Measurements from ENCODE around the gene GRAMD4. TPM values are rescaled to one million over a fixed set of nuclear protein-coding genes. Genes with fewer than 3 reads are reported as not detected.
A peak's percentile ranks its signal among the peaks of the same experiment; 100 is the strongest.

GRAMD4 gene
- total RNA-seq, 1 donor from 2014 or later, result 45.6 TPM

DNA sequence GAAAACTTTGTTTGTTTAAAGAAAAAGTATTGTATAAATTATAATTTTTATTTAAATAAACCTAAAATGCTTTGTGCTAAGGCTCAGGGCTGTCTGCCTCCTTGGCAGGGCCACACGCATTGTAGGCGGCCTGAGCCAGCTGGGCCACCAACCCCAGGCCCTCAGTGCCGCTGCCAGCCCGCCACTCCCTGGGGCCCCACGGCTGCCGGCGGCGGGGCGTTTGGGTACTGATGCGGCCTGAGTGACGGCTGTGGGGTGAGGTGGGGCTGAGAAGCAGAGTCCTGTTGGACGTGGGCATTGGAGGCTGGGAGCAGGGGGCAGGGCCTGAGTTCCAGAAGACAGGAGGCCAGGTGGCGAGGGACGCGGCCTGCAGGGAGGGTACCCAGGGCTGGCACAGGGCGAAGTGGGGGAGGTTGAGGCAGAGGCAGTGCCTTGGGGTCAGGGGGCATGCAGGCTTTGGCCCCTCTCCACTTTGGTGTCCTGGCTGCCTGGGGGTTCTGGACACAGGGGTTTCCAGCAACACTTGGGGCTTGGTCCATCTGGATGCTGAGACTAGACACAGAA is 59.6 kb downstream of the GRAMD4 start:
- intact Hi-C loops (cut with micrococcal nuclease), result no loop called here
- Mint-ChIP-seq H3K36me3 (ENCODE audit: low read depth) (peaks cover 15% of the 10 kb centered on the region), H3K27me3 (no peaks in the 10 kb centered on the region), H3K4me3 (no peak overlapping the region), H3K27ac (no peak overlapping the region), H3K9me3 (no peaks in the 10 kb centered on the region), H3K4me1 (peaks cover 20% of the 10 kb centered on the region)
- CTCF ChIA-PET, result no interaction called here
- DNase-seq (no peak), ATAC-seq (ENCODE audit: low read depth) (no peak)
- TF ChIP-seq CTCF (IDR thresholded peaks at IDR 0.05), result no peak
- POLR2A ChIA-PET, result no interaction called here

- CTCF ChIA-PET, result interaction anchor here (1.6 kb wide), 1 partner anchor 118 kb away, joined by 5 read pairs; no protein-coding TSS in a partner anchor
- Mint-ChIP-seq H3K27me3 (no peaks in the 10 kb centered on the region), H3K27ac (no peak overlapping the region), H3K4me1 (peaks cover 29% of the 10 kb centered on the region), H3K4me3 (no peak overlapping the region), H3K9me3 (no peaks in the 10 kb centered on the region), H3K36me3 (ENCODE audit: low read depth) (peaks cover 16% of the 10 kb centered on the region)
- no peak for TF ChIP-seq CTCF (IDR thresholded peaks at IDR 0.05)
- no peak for DNase-seq
- no peak for ATAC-seq (ENCODE audit: low read depth)
- intact Hi-C loops (cut with micrococcal nuclease), result no loop called here
- POLR2A ChIA-PET, result no interaction called here
These were observed 60.8 kb downstream of the GRAMD4 start for GRCh38 chr22:46681010-46681409.

DNA sequence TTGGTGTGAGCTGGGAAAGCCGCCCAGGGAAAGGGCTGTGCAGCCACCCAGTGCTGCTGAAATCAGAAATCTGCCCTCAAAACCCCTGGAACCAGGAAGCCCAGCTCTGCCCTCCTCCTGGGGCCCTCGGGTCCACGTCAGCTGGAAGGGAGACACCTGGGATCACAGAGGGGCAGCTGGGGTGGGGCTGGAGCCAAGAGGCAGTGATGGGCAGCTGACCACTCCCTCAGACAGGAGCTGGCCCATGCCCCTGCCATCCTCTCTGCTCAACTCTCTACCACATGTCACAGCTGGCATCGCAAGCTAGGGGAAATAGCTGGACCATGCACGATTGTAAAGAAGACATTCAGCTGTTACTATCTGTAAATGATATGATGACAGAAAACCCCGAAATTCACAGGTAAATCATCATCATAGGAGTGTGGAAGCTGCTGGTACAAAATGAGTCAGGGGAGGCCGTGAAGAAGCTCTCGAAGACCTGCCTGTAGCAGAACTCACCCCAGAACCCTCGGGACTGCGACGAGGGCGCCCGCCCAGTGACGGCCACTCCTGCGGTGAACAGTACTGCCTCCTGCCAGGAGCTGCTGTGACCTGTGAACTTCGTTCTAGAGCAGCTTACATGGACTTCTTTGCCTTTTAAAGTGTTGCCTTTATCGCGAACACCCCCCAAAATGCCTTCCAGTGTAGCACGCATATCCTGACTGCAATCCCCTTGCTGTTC is 62.0 kb downstream of the GRAMD4 start:
- Mint-ChIP-seq H3K4me1 (peaks cover 35% of the 10 kb centered on the region), H3K27ac (no peak overlapping the region), H3K9me3 (no peaks in the 10 kb centered on the region), H3K4me3 (no peak overlapping the region), H3K27me3 (no peaks in the 10 kb centered on the region), H3K36me3 (ENCODE audit: low read depth) (peaks cover 20% of the 10 kb centered on the region)
- no peak for TF ChIP-seq CTCF (IDR thresholded peaks at IDR 0.05)
- intact Hi-C loops (cut with micrococcal nuclease), result no loop called here
- ATAC-seq (ENCODE audit: low read depth) (no peak), DNase-seq (no peak)
- ChIA-PET POLR2A (interaction anchor here (0.5 to 0.6 kb wide), 2 partner anchors 10 to 628 kb away, joined by 4 read pairs; no protein-coding TSS in a partner anchor), CTCF (interaction anchor here (0.8 to 1.9 kb wide), 5 partner anchors 52 to 119 kb away, joined by 4 to 9 read pairs (median 4); no protein-coding TSS in a partner anchor)

DNA sequence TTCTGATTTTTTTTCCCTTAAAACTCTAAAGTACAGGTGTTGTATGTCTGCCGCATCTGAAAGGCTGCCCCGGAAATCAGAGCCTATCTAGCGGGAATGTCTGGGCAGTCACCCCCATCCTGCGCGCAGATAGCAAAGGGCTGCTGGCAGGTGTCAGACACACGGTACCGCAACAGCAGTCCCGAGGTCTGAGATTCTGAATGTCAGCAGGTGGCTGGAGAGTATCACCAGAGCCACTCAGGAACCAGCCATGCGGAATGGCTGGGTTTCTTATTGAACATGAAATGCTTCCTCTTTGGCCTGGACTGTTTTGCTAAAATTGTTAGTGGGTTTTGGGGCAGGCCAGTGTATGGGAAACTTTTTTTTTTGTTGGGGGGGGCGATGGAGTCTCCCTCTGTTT is 64.5 kb downstream of the GRAMD4 start:
- no peaks in the 10 kb centered on the region for H3K9me3 Mint-ChIP-seq
- POLR2A ChIA-PET, result interaction anchor here (0.6 to 2.5 kb wide), 5 partner anchors 11 to 121 kb away, joined by 3 to 5 read pairs (median 4); partner anchors contain the start of gene TBC1D22A
- ATAC-seq (ENCODE audit: low read depth), result peak; percentile 92
- intact Hi-C loops (cut with micrococcal nuclease), result loop anchor here (1.0 to 2.0 kb wide), 7 partner anchors 10 to 121 kb away; partner anchors contain the start of gene TBC1D22A
- H3K4me1 Mint-ChIP-seq, result peaks cover 35% of the 10 kb centered on the region
- peak overlapping the region; percentile 65 for H3K27ac Mint-ChIP-seq
- H3K27me3 Mint-ChIP-seq, result no peaks in the 10 kb centered on the region
- no peak for TF ChIP-seq CTCF (IDR thresholded peaks at IDR 0.05)
- peak overlapping the region; percentile 61 for H3K4me3 Mint-ChIP-seq
- CTCF ChIA-PET, result interaction anchor here (1.2 kb wide), 1 partner anchor 121 kb away, joined by 4 read pairs; no protein-coding TSS in a partner anchor
- peaks cover 31% of the 10 kb centered on the region for H3K36me3 Mint-ChIP-seq (ENCODE audit: low read depth)
- DNase-seq, result peak; percentile 51
